HG03521 (cell line): ENCODE results near the gene NEURL4.

Source experiments
- ATAC-seq: cut with Tn5 transposase; IDR thresholded peaks from one replicate; pipeline ENCODE4 v1.9.1; 2021; ENCODE audit warnings: mild to moderate bottlenecking, moderate library complexity; ENCODE audit not compliant: unreplicated experiment

Gene NEURL4

DNA sequence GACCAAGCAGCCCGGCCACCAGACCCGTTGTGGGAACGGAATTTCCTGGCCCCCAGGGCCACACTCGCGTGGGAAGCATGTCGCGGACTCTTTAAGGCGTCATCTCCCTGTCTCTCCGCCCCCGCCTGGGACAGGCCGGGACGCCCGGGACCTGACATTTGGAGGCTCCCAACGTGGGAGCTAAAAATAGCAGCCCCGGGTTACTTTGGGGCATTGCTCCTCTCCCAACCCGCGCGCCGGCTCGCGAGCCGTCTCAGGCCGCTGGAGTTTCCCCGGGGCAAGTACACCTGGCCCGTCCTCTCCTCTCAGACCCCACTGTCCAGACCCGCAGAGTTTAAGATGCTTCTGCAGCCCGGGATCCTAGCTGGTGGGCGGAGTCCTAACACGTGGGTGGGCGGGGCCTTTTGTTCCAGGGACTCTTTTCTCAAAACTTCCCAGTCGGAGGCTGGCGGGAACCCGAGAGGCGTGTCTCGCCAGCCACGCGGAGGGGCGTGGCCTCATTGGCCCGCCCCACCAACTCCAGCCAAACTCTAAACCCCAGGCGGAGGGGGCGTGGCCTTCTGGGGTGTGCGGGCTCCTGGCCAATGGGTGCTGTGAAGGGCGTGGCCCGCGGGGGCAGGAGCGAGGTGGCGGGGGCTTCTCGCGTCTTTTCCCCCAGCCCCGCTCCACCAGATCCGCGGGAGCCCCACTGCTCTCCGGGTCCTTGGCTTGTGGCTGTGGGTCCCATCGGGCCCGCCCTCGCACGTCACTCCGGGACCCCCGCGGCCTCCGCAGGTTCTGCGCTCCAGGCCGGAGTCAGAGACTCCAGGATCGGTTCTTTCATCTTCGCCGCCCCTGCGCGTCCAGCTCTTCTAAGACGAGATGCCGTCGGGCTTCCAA lies 47.8 kb downstream of the NEURL4 start, which contains the start of gene SLC2A4:
SLC2A4 (plus strand) TSS at position 645 of the 879 bp plus-strand sequence; CDS start at position 862, 217 bp downstream.
- ATAC-seq = peak; percentile 51

DNA sequence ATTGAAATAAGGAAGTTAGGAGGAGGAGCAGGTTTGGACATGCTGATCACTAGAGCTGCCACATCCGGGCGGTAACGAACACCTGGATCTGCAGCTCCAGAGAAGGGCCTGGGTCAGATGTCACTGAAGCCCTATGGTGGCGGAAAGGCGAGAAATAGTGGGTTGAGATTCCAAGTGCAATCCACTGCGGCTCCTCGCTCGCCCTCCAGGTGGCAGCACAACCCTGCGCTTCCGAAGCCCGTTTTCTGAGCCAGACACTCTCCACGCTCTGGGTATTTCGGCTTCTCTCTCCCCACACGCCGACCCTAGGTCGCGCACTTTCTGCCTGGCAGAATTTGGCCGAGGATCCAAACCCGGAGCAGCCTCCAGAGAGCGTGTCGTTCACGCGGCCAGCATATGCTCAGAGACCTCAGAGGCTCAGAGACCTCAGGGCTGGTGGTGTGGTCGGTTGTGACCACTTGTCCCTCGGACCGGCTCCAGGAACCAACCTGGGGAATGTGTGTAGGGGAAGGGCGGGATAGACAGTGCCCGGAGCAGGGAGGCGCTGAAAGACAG lies 48.5 kb downstream of the NEURL4 start:
- peak; percentile 50 for ATAC-seq

DNA sequence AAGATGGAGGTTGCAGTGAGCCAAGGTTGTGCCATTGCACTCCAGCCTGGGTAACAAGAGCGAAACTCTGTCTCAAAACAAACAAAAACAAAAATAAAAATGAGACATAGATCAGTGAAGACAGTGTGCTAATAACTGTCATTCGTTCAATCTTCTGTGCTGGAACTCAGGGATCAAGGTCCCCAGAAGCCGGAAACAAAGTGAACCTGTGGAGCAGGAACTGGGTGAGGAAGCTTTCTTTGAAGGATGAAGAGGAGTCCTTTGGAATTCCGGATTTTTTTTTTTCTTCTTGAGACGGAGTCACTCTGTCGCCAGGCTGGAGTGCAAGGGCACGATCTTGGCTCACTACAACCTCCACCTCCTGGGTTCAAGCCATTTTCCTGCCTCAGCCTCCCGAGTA lies 49.7 kb downstream of the NEURL4 start:
- no peak for ATAC-seq

DNA sequence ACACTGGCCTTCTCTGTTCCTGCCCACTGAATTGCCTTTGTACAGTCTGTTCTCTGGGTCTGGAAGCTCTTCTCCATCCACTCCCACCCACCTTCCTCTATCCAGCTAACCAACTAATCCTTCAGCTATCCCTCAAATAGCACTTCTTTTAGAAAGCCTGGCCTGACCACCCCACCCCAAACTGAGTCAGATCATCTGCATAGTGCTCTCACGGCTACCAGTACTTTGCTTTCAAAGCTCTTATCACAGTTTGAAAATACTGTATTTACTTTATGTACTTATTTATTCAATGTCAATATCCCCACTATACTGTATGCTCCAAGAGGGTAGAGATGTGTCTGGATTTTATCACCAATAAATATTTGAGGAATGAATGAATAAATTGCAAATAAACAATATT lies 62.4 kb downstream of the NEURL4 start:
- ATAC-seq = no peak
